Liver (tissue), 9 donors: ENCODE measurements around the gene PLEK2. TPM values are rescaled to one million over a fixed set of nuclear protein-coding genes. Genes with fewer than 3 reads are reported as not detected.

Experiments
- DNase-seq: peaks from one replicate; pipeline ENCODE4 v3.0.0-alpha.2; 2017; ENCODE audit warnings: low spot score
- H3K27ac ChIP-seq, 2 donors: one replicate each; pipeline ENCODE4 v1.7.0; 2013; ENCODE audit warnings: inconsistent platforms in 2 of 2, low read length in 2 of 2, control low read depth in 1 of 2, low read depth in 1 of 2, mild to moderate bottlenecking in 1 of 2
- H3K27me3 ChIP-seq, 4 donors: one replicate each; pipeline versions ENCODE4 v1.6.1 to v1.7.0; 2013; ENCODE audit warnings: low read length in 3 of 4, inconsistent platforms in 1 of 4, mild to moderate bottlenecking in 1 of 4, moderate library complexity in 1 of 4; ENCODE audit not compliant: control insufficient read depth in 4 of 4, insufficient read depth in 4 of 4
- H3K36me3 ChIP-seq, 4 donors: one replicate each; pipeline versions ENCODE4 v1.6.1 to v1.7.0; 2013; ENCODE audit warnings: low read length in 3 of 4, mild to moderate bottlenecking in 3 of 4, low read depth in 1 of 4, moderate library complexity in 1 of 4; ENCODE audit not compliant: control insufficient read depth in 4 of 4, insufficient read depth in 3 of 4
- H3K4me1 ChIP-seq, 4 donors: one replicate each; pipeline versions ENCODE4 v1.6.1 to v1.7.0; 2013; ENCODE audit warnings: low read length in 3 of 4, mild to moderate bottlenecking in 3 of 4, moderate library complexity in 1 of 4; ENCODE audit not compliant: control insufficient read depth in 4 of 4, insufficient read depth in 4 of 4
- H3K4me3 ChIP-seq, 3 donors: one replicate each; pipeline versions ENCODE4 v1.6.1 to v1.7.0; 2013; ENCODE audit warnings: low read length in 3 of 3, control low read depth in 1 of 3, low read depth in 1 of 3, mild to moderate bottlenecking in 1 of 3
- H3K9ac ChIP-seq, 2 donors: one replicate each; pipeline ENCODE4 v1.7.0; 2013; ENCODE audit warnings: low read length in 2 of 2, mild to moderate bottlenecking in 2 of 2, moderate library complexity in 2 of 2, control low read depth in 1 of 2, low read depth in 1 of 2
- H3K9me3 ChIP-seq, 4 donors: one replicate each; pipeline versions ENCODE4 v1.6.1 to v1.7.0; 2013; ENCODE audit warnings: low read length in 3 of 4; ENCODE audit not compliant: control insufficient read depth in 4 of 4
- EGR1 ChIP-seq, 2 donors: IDR thresholded peaks; 2 replicates each; pipeline ENCODE4 v1.6.1; 2016 to 2018; ENCODE audit warnings: antibody characterized with exemption in 2 of 2, low read depth in 2 of 2
- FOXA1 ChIP-seq: IDR thresholded peaks from 2 replicates; pipeline ENCODE4 v1.6.1; 2016; ENCODE audit warnings: antibody characterized with exemption
- FOXA2 ChIP-seq: IDR thresholded peaks from 2 replicates; pipeline ENCODE4 v1.6.1; 2016; ENCODE audit warnings: antibody characterized with exemption
- GABPA ChIP-seq, 2 donors: IDR thresholded peaks in 1 of 2; conservative IDR thresholded peaks in 1 of 2; 2 replicates each; pipeline ENCODE4 v1.6.1; 2016; ENCODE audit warnings: antibody characterized with exemption in 2 of 2, mild to moderate bottlenecking in 1 of 2, moderate library complexity in 1 of 2
- HNF4A ChIP-seq, 2 donors: conservative IDR thresholded peaks; 2 replicates each; pipeline ENCODE4 v1.6.1; 2016; ENCODE audit warnings: antibody characterized with exemption in 2 of 2, mild to moderate bottlenecking in 2 of 2
- HNF4G ChIP-seq: IDR thresholded peaks from 2 replicates; pipeline ENCODE4 v1.6.1; 2016; ENCODE audit warnings: antibody characterized with exemption
- JUND ChIP-seq, 2 donors: IDR thresholded peaks; 2 replicates each; pipeline ENCODE4 v1.6.1; 2016; ENCODE audit warnings: antibody characterized with exemption in 2 of 2
- NR2F2 ChIP-seq: IDR thresholded peaks from 2 replicates; pipeline ENCODE4 v1.6.1; 2016; ENCODE audit warnings: antibody characterized with exemption
- RAD21 ChIP-seq, 2 donors: IDR thresholded peaks; 2 replicates each; pipeline ENCODE4 v1.6.1; 2016; ENCODE audit warnings: antibody characterized with exemption in 2 of 2, mild to moderate bottlenecking in 2 of 2
- RXRA ChIP-seq, 2 donors: IDR thresholded peaks; 2 replicates each; pipeline ENCODE4 v1.6.1; 2017 to 2018; ENCODE audit warnings: antibody characterized with exemption in 2 of 2, mild to moderate bottlenecking in 1 of 2
- SP1 ChIP-seq: IDR thresholded peaks from 2 replicates; pipeline ENCODE4 v1.6.1; 2018; ENCODE audit warnings: antibody characterized with exemption, mild to moderate bottlenecking
- TAF1 ChIP-seq: conservative IDR thresholded peaks from 2 replicates; pipeline ENCODE4 v1.6.1; 2016; ENCODE audit warnings: antibody characterized with exemption, mild to moderate bottlenecking
- YY1 ChIP-seq: IDR thresholded peaks from 2 replicates; pipeline ENCODE4 v1.6.1; 2016; ENCODE audit warnings: antibody characterized with exemption, mild to moderate bottlenecking
- WGBS: extraction: QIAGEN DNeasy Blood & Tissue Kit; methylation state at CpG from one replicate; pipeline ENCODE4 v1.1.7; 2013; 5-methylcytosine and 5-hydroxymethylcytosine counted together
- polyA plus RNA-seq, 2 donors: library from polyadenylated mRNA; stranded (reverse) in 1 of 2; unstranded in 1 of 2; fragments of 200-250 nt in 1 of 2; fragments of >200 nt in 1 of 2; fragmentation: Nextera tagmentation in 1 of 2; extraction: Ambion mirVana in 1 of 2; gene quantifications; one replicate each; pipeline versions ENCODE4 v1.2.1 to v1.2.3, GENCODE V29; 2013 to 2015
- total RNA-seq, 2 donors: library from RNA; depleted of rRNA; stranded (reverse); fragments of >200 nt; gene quantifications; one replicate each; pipeline ENCODE4 v1.2.3, GENCODE V29; 2014
- TF ChIP-seq, protein P1 (sequence below): IDR thresholded peaks from 2 replicates; pipeline ENCODE4 v1.6.1; 2016; ENCODE audit warnings: antibody characterized with exemption
- TF ChIP-seq, protein P2 (sequence below): IDR thresholded peaks from 2 replicates; pipeline ENCODE4 v1.6.1; 2016; ENCODE audit warnings: antibody characterized with exemption
- TF ChIP-seq, protein P3 (sequence below): fragments of 150-350 bp; IDR thresholded peaks from 2 replicates; pipeline ENCODE4 v1.5.1; 2017; ENCODE audit warnings: improper control_type of control experiment, low read depth, low read length; ENCODE audit not compliant: missing input control
- TF ChIP-seq, protein P4 (sequence below): IDR thresholded peaks from 2 replicates; pipeline ENCODE4 v1.6.1; 2016; ENCODE audit warnings: antibody characterized with exemption
- TF ChIP-seq, protein P5 (sequence below): IDR thresholded peaks from 2 replicates; pipeline ENCODE4 v1.6.1; 2016; ENCODE audit warnings: antibody characterized with exemption, mild to moderate bottlenecking
- donor health status: healthy.
- donor health status: healthy.
- donor health status: healthy.
- donor health status: healthy.
- donor health status: healthy.

Gene PLEK2
- total and polyA plus RNA-seq, 4 donors: 6.1 to 17.4 (median 11.2) TPM

DNA sequence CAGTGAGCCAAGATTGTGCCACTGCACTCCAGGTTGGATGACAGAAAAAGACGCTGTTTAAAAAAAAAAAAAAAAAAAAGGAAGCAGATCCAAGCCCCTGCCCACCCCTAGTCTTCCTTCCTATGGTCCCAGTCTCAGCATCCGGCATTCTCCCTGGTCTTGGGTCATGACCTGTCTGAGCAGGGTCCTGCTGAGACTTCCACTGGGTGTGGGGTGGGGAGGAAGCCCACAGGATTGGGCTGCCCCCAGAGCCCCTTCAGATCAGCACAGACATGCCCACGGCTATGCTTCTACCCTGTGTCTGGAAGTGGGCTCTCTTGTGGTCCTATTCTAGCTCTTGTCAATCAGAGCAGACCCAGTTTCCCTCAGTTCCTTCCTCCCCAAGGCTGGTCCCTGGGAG is 12.6 kb upstream of the PLEK2 start:
- no peaks in the 10 kb centered on the region for H3K36me3 ChIP-seq
- no peak for TF ChIP-seq GABPA (IDR thresholded peaks at IDR 0.05 in 1 of 2, conservative IDR thresholded peaks at IDR 0.05 in 1 of 2)
- TF ChIP-seq, protein P1, sequence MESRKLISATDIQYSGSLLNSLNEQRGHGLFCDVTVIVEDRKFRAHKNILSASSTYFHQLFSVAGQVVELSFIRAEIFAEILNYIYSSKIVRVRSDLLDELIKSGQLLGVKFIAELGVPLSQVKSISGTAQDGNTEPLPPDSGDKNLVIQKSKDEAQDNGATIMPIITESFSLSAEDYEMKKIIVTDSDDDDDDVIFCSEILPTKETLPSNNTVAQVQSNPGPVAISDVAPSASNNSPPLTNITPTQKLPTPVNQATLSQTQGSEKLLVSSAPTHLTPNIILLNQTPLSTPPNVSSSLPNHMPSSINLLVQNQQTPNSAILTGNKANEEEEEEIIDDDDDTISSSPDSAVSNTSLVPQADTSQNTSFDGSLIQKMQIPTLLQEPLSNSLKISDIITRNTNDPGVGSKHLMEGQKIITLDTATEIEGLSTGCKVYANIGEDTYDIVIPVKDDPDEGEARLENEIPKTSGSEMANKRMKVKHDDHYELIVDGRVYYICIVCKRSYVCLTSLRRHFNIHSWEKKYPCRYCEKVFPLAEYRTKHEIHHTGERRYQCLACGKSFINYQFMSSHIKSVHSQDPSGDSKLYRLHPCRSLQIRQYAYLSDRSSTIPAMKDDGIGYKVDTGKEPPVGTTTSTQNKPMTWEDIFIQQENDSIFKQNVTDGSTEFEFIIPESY: no peak
- TF ChIP-seq, protein P2, sequence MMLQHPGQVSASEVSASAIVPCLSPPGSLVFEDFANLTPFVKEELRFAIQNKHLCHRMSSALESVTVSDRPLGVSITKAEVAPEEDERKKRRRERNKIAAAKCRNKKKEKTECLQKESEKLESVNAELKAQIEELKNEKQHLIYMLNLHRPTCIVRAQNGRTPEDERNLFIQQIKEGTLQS: no peak
- TF ChIP-seq, protein P3, sequence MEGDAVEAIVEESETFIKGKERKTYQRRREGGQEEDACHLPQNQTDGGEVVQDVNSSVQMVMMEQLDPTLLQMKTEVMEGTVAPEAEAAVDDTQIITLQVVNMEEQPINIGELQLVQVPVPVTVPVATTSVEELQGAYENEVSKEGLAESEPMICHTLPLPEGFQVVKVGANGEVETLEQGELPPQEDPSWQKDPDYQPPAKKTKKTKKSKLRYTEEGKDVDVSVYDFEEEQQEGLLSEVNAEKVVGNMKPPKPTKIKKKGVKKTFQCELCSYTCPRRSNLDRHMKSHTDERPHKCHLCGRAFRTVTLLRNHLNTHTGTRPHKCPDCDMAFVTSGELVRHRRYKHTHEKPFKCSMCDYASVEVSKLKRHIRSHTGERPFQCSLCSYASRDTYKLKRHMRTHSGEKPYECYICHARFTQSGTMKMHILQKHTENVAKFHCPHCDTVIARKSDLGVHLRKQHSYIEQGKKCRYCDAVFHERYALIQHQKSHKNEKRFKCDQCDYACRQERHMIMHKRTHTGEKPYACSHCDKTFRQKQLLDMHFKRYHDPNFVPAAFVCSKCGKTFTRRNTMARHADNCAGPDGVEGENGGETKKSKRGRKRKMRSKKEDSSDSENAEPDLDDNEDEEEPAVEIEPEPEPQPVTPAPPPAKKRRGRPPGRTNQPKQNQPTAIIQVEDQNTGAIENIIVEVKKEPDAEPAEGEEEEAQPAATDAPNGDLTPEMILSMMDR: no peak
- no peak for TF ChIP-seq HNF4A (conservative IDR thresholded peaks at IDR 0.05)
- TF ChIP-seq EGR1 (IDR thresholded peaks at IDR 0.05; ENCODE audit: low read depth in 2 of 2): no peak
- no peak for TF ChIP-seq JUND (IDR thresholded peaks at IDR 0.05)
- TF ChIP-seq TAF1: no peak
- TF ChIP-seq SP1: no peak
- no peak for TF ChIP-seq FOXA1
- no peak for TF ChIP-seq YY1
- no peak for TF ChIP-seq FOXA2
- no peak for TF ChIP-seq NR2F2
- TF ChIP-seq RAD21 (IDR thresholded peaks at IDR 0.05): no peak
- TF ChIP-seq RXRA (IDR thresholded peaks at IDR 0.05): no peak
- TF ChIP-seq, protein P4, sequence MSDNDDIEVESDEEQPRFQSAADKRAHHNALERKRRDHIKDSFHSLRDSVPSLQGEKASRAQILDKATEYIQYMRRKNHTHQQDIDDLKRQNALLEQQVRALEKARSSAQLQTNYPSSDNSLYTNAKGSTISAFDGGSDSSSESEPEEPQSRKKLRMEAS: no peak
- TF ChIP-seq, protein P5, sequence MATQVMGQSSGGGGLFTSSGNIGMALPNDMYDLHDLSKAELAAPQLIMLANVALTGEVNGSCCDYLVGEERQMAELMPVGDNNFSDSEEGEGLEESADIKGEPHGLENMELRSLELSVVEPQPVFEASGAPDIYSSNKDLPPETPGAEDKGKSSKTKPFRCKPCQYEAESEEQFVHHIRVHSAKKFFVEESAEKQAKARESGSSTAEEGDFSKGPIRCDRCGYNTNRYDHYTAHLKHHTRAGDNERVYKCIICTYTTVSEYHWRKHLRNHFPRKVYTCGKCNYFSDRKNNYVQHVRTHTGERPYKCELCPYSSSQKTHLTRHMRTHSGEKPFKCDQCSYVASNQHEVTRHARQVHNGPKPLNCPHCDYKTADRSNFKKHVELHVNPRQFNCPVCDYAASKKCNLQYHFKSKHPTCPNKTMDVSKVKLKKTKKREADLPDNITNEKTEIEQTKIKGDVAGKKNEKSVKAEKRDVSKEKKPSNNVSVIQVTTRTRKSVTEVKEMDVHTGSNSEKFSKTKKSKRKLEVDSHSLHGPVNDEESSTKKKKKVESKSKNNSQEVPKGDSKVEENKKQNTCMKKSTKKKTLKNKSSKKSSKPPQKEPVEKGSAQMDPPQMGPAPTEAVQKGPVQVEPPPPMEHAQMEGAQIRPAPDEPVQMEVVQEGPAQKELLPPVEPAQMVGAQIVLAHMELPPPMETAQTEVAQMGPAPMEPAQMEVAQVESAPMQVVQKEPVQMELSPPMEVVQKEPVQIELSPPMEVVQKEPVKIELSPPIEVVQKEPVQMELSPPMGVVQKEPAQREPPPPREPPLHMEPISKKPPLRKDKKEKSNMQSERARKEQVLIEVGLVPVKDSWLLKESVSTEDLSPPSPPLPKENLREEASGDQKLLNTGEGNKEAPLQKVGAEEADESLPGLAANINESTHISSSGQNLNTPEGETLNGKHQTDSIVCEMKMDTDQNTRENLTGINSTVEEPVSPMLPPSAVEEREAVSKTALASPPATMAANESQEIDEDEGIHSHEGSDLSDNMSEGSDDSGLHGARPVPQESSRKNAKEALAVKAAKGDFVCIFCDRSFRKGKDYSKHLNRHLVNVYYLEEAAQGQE: no peak
- TF ChIP-seq HNF4G: no peak
- DNase-seq: no peak

More for the DNA sequence above, 12.6 kb upstream of the PLEK2 start:
- Histone ChIP-seq H3K9ac (no peak overlapping the region), H3K27ac (no peak overlapping the region), H3K9me3 (no peaks in the 10 kb centered on the region), H3K4me1 (peaks cover 0 to 6% (median 2%) of the 10 kb centered on the region in 4 donors), H3K4me3 (no peak overlapping the region), H3K27me3 (peaks cover 0 to 3% (median 0%) of the 10 kb centered on the region in 4 donors)
- 63% methylated on average over 3 of the region's 3 CpGs for WGBS
